Activated CD4-positive, alpha-beta memory T cell treated with anti-CD3 and anti-CD28 coated beads for 36 hours (primary cell): ENCODE measurements around the gene MRPL38. TPM values are rescaled to one million over a fixed set of nuclear protein-coding genes. Genes with fewer than 3 reads are reported as not detected.

Source experiments
- CTCF ChIA-PET: fragments of 350-600 bp; sonication (Branson Sonifier 250); formaldehyde crosslinking; loops from one replicate; lab custom pipeline; 2021; ENCODE audit warnings: antibody characterized with exemption, inconsistent platforms; lab: Charles Lee
- POLR2A ChIA-PET: fragments of 350-600 bp; sonication (Branson Sonifier 250); formaldehyde crosslinking; loops from one replicate; lab custom pipeline; 2021; ENCODE audit warnings: antibody characterized with exemption; lab: Charles Lee
- DNase-seq: peaks from one replicate; pipeline ENCODE4 v3.0.0-alpha.2; 2020
- H3K27ac Mint-ChIP-seq: one replicate; pipeline ENCODE4 v1.8.0; 2021; ENCODE audit warnings: mixed read lengths
- H3K27me3 Mint-ChIP-seq: one replicate; pipeline ENCODE4 v1.8.0; 2021; ENCODE audit warnings: mixed read lengths
- H3K36me3 Mint-ChIP-seq: one replicate; pipeline ENCODE4 v1.8.0; 2021; ENCODE audit warnings: mixed read lengths
- H3K4me1 Mint-ChIP-seq: one replicate; pipeline ENCODE4 v1.8.0; 2021; ENCODE audit warnings: low read depth, mixed read lengths
- H3K4me3 Mint-ChIP-seq: one replicate; pipeline ENCODE4 v1.8.0; 2021; ENCODE audit warnings: mild to moderate bottlenecking, mixed read lengths
- H3K9me3 Mint-ChIP-seq: one replicate; pipeline ENCODE4 v1.8.0; 2021; ENCODE audit warnings: mixed read lengths
- intact Hi-C: fragments of 100-400 bp; cut with micrococcal nuclease; formaldehyde crosslinking; loops from one replicate; pipeline ENCODE4 v1.15.1; 2023
- total RNA-seq, 2 experiments: library from RNA; stranded (reverse); gene quantifications; one replicate each; pipeline ENCODE4 v1.2.3, GENCODE V29; 2021

MRPL38 gene
- total RNA-seq, 2 experiments from 2014 or later = 108 TPM

DNA sequence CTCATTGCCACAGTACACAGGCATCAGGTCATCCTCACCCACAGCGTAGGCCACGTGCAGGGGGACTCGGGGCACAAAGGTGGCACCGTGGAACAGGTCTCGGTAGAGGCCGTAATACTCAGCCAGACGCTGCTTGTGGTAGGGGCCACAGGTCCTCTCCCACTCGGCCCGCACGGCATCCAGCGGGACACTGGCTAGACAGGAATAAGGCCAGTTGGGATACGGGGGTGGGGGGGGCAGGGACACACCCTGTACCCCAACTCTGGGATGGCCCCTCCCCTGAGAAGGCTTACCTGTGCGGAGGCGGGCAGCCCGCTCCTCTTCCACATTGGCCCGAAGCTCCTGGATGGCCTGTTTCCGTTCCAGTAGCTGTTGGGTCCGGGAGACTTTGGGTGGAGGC lies 3.0 kb downstream of the MRPL38 start:
- intact Hi-C loops = loop anchor here (10.0 kb wide), 1 partner anchor 373 kb away; no protein-coding TSS in a partner anchor
- Mint-ChIP-seq H3K4me1 (peaks cover 22% of the 10 kb centered on the region), H3K9me3 (no peaks in the 10 kb centered on the region), H3K4me3 (no peak overlapping the region), H3K27ac (no peak overlapping the region), H3K27me3 (no peaks in the 10 kb centered on the region), H3K36me3 (peaks cover 14% of the 10 kb centered on the region)
- ChIA-PET CTCF (no interaction called here), POLR2A (no interaction called here)
- DNase-seq = no peak

DNA sequence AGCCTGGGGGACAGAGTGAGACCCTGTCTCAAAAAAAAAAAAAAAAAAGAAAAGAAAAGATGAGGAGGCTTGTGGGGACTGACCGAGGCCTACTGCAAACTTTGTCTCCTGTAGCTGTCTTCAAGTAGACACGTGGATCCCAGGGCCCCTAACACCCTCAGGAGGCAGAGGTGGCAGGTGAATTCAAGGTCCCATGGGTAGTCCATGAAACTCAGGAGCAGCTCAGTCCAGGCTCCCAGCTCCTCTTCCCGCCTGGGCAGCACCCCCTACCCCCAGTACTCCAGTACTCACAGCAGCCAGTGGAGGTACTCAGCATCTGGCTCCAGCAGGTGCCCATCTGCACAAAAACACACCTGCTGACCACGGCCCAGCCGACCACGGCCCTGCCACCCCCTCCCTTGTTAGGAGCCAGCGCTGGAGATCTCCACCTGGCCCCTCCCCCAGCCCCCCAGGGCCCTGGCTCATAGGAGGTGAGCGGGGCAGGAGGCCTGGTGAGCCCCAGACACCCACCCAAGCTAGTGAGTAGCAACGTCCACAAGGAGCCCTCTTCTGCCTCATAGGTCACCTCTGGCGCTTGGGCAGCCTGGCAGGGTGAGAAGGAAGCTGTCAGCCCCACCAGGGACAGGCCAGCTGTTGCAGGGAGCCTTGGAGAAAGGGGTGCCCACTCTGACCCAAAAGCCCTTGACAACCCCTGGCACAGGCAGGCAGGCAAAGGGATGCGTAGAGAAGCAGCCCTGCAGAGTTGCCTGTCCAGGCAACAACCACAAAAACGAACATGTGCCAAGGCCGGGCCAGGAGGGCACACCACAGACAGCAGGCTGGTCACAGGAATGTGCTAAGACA lies 3.8 kb downstream of the MRPL38 start:
- no peak for DNase-seq
- POLR2A ChIA-PET = no interaction called here

DNA sequence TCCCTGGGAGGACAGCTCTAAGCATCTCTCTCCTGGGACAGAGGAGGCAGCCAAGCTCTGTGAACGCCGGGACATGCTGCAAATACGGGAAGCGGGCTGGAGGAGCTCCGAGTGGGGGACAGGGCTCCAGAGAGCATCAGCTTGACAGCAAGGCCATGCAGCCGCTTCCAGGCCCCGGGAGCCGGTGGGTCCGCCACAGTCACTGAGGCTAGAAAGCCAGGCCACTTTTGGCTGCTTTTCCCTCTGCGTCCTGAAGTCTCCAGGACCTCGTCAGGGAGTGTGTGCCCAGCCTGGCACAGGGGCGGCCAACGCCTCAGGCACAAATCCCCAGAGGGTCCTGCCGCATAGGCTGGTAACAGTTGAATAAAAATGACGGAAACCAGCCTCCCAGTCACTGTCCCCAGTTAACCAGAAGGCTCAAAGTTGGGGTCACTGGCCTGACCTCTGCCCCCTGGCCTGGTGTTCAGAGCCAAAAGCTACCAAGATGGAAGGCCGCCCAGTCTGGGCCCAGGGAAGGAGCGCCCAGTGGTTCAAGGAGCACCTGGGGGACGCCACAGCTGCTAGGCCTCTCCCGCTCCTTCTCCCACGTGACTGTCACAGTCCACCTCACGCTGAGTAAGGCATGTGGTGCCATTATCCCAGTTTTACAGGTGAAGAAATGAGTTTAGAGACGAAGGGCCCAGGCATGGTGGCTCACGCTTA lies 4.8 kb downstream of the MRPL38 start:
- intact Hi-C loops = loop anchor here (5.0 to 10.0 kb wide), 3 partner anchors 118 to 375 kb away; partner anchors contain the start of genes GALR2, SRP68 and UNK
- H3K36me3 Mint-ChIP-seq = peaks cover 14% of the 10 kb centered on the region
- no peak overlapping the region for H3K4me3 Mint-ChIP-seq
- H3K27me3 Mint-ChIP-seq = no peaks in the 10 kb centered on the region
- DNase-seq = no peak
- ChIA-PET CTCF (interaction anchor here (1.0 to 1.6 kb wide), 3 partner anchors 24 to 44 kb away, joined by 3 to 5 read pairs (median 3); no protein-coding TSS in a partner anchor), POLR2A (interaction anchor here (0.7 kb wide), 1 partner anchor 279 kb away, joined by 4 read pairs; no protein-coding TSS in a partner anchor)
- H3K4me1 Mint-ChIP-seq = peaks cover 25% of the 10 kb centered on the region
- no peaks in the 10 kb centered on the region for H3K9me3 Mint-ChIP-seq
- no peak overlapping the region for H3K27ac Mint-ChIP-seq

More for the DNA sequence above, 3.8 kb downstream of the MRPL38 start:
- Mint-ChIP-seq H3K4me1 (peaks cover 20% of the 10 kb centered on the region), H3K36me3 (peaks cover 14% of the 10 kb centered on the region), H3K4me3 (no peak overlapping the region), H3K27ac (no peak overlapping the region), H3K27me3 (no peaks in the 10 kb centered on the region), H3K9me3 (no peaks in the 10 kb centered on the region)
- intact Hi-C loops = loop anchor here (10.0 kb wide), 1 partner anchor 374 kb away; no protein-coding TSS in a partner anchor
- CTCF ChIA-PET = interaction anchor here (1.0 to 1.6 kb wide), 3 partner anchors 25 to 45 kb away, joined by 3 to 5 read pairs (median 3); no protein-coding TSS in a partner anchor

DNA sequence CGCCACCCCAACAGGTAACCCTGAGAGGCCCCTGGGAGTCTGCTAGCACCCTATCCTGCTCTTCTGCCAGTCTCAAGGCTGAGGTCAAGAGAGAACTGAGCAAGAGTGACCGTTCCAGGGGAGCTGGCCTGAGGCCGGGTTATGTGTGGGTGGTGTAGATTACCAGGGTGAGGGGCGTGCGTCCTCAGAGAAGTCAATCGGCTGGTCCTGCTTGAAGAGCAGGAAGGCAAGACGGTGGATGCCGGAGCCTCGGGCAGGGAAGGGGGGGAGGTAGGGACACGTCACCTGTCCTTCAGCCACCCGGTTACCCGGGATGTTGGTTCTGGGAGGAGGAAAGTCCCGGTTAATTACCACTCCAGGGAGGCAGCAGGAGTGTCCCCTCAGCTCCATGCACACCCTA lies 5.3 kb downstream of the MRPL38 start:
- ChIA-PET POLR2A (interaction anchor here (0.7 kb wide), 1 partner anchor 279 kb away, joined by 4 read pairs; no protein-coding TSS in a partner anchor), CTCF (interaction anchor here (1.0 to 1.6 kb wide), 2 partner anchors 38 to 43 kb away, joined by 3 to 5 read pairs; no protein-coding TSS in a partner anchor)
- Mint-ChIP-seq H3K36me3 (peaks cover 14% of the 10 kb centered on the region), H3K4me3 (no peak overlapping the region), H3K9me3 (no peaks in the 10 kb centered on the region), H3K27me3 (no peaks in the 10 kb centered on the region), H3K27ac (no peak overlapping the region), H3K4me1 (peaks cover 27% of the 10 kb centered on the region)
- intact Hi-C loops = loop anchor here (5.0 kb wide), 2 partner anchors 117 to 173 kb away; partner anchors contain the start of genes GALR2, SRP68 and UNK
- no peak for DNase-seq

DNA sequence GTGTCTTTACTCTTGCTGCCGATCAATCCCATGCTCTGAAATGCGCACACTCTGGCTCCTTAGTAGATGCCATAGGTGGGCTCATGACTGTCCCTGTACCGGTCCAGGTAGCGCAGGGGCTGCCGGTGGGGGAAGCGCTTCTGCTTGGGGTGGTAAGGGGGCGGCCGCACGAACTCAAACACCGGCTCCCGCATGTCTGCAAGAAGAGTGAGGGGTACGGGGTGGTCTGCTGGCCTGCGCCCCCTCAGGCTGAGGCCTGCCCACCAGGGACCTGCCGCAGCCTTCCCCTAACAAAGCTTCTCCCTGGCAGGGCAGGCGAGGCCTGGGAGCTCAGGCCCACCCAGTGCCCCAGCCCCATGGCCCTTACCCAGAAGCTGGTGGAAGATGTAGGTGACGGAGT lies 5.9 kb downstream of the MRPL38 start:
- ChIA-PET CTCF (interaction anchor here (1.4 to 1.7 kb wide), 2 partner anchors 21 to 107 kb away, joined by 7 read pairs; partner anchors contain the start of gene TRIM47), POLR2A (no interaction called here)
- no peak for DNase-seq
- Mint-ChIP-seq H3K36me3 (peaks cover 12% of the 10 kb centered on the region), H3K27me3 (no peaks in the 10 kb centered on the region), H3K4me1 (peaks cover 29% of the 10 kb centered on the region), H3K4me3 (no peak overlapping the region), H3K27ac (no peak overlapping the region), H3K9me3 (no peaks in the 10 kb centered on the region)
- intact Hi-C loops = loop anchor here (5.0 kb wide), 2 partner anchors 116 to 174 kb away; partner anchors contain the start of genes GALR2, SRP68 and UNK

DNA sequence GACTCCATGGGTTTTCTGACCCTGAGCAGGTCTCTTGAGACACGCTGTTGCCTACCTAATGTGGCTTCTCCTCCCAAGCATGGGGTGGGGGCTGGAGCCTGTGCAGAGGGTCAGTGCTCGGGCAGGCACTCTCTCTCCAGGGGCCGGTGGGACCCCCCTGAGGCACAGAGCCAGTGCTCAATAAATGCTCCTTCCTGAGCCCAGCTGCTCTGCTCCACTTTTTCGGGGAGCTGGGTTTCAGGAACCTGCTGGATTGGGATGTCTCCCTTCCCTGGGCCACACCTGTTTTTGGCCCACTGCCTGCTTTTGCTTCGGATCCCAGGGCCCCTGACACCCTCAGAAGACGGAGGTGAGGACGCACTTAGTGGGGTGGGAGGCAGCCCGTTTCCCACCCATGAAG lies 6.6 kb downstream of the MRPL38 start:
- H3K9me3 Mint-ChIP-seq = no peaks in the 10 kb centered on the region
- DNase-seq = no peak
- ChIA-PET POLR2A (no interaction called here), CTCF (interaction anchor here (0.5 to 2.5 kb wide), 5 partner anchors 20 to 108 kb away, joined by 3 to 11 read pairs (median 7); partner anchors contain the start of genes TRIM47 and WBP2)
- intact Hi-C loops = loop anchor here (5.0 kb wide), 2 partner anchors 116 to 174 kb away; partner anchors contain the start of genes GALR2, SRP68 and UNK
- H3K4me1 Mint-ChIP-seq = peaks cover 26% of the 10 kb centered on the region
- no peaks in the 10 kb centered on the region for H3K27me3 Mint-ChIP-seq
- H3K4me3 Mint-ChIP-seq = no peak overlapping the region
- no peak overlapping the region for H3K27ac Mint-ChIP-seq
- H3K36me3 Mint-ChIP-seq = peaks cover 12% of the 10 kb centered on the region

DNA sequence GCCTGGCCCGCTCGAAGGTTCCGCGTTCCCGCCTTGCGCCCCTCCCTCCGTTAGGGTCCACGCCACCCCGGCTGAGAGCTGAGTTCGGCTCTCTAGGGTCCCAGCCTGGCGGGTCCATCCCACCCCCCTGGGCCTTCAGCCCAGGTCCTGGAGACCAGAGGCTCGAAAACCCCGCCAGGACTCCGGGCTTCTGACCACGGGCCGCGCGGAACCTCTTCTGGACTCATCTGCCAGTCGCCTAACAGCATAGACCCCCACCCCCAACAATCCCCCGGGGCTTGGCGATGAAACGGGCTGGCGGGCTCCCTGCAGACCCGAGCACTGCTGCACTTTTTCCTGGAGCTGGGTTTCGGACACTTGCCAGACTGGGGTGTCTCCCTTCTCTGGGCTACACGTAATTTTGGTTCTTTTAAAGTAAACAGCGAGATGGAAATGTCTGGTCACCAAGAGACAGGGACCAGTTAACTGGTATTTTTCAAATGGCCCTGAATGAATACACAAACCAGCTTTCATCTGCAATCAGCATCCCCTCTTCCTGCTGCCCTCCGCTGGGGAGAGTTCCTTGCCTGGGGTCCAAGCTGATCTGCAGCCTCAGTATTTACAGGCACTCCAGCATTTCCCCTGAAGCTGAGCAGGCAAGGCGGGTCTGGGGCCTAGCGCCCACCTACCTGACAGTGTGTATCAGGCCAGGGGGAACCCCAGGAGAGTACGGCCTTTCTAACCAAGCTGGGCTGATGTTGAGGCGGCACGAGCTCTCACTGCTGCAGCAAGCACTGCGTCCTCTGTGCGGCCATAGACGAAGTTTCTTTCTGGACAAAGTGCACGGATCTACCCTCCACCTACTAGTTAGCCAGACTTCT lies 7.3 kb downstream of the MRPL38 start:
- intact Hi-C loops = loop anchor here (2.0 to 5.0 kb wide), 4 partner anchors 21 to 175 kb away; partner anchors contain the start of genes GALR2, SRP68, UNK and WBP2
- H3K36me3 Mint-ChIP-seq = peaks cover 12% of the 10 kb centered on the region
- H3K9me3 Mint-ChIP-seq = no peaks in the 10 kb centered on the region
- H3K4me3 Mint-ChIP-seq = peak overlapping the region; percentile 48
- POLR2A ChIA-PET = interaction anchor here (1.1 to 2.7 kb wide), 6 partner anchors 8 to 118 kb away, joined by 4 to 13 read pairs (median 8); partner anchors contain the start of genes MRPL38, TRIM47 and UNC13D
- DNase-seq = no peak
- CTCF ChIA-PET = interaction anchor here (0.5 to 2.8 kb wide), 16 partner anchors 20 to 513 kb away, joined by 3 to 14 read pairs (median 6); partner anchors contain the start of genes TRIM47 and WBP2
- H3K27ac Mint-ChIP-seq = peak overlapping the region; percentile 57
- no peaks in the 10 kb centered on the region for H3K27me3 Mint-ChIP-seq
- H3K4me1 Mint-ChIP-seq = peaks cover 24% of the 10 kb centered on the region

DNA sequence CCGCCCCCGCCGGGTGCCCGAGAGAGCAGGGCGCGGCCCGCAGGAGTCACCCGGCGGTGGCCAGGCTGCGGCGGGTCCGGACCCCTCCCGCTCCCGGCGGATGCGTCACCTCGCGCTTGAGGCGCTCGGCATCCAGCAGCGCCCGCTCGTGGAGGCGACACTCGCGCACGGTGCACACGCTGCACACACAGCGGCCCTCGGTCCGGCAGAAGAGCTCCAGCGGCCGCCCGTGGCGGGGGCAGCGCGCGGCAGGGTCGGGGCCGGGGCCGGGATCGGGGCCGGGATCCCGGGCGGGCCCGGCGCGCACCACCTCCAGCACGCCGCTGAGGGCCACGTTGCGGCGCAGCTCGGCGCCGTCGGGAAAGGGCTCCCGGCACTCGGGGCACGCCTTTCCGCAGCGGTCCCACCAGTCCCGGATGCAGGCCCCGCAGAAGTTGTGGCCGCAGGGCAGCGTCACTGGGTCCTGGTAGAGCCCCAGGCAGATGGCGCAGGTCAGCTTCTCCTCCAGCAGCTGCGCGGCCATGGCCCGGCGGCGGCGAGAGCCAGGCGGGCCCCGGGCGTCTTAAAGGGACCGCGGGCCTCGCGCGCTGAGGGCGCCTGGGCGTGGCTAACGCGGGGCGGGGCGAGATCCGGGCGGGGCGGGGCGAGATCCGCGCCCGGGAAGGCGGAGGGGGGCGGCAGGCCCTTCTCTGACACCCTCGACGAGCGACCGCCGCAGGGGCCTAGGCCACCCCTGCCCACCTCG lies 8.1 kb downstream of the MRPL38 start, which contains the start of gene TRIM65:
TRIM65 (minus strand) TSS at position 537 of the 745 bp plus-strand sequence; CDS start at position 523, 14 bp downstream.
- intact Hi-C loops = loop anchor here (2.0 to 5.0 kb wide), 4 partner anchors 20 to 176 kb away; partner anchors contain the start of genes GALR2, SRP68, UNK and WBP2
- CTCF ChIA-PET = interaction anchor here (0.5 to 3.3 kb wide), 25 partner anchors 8 to 383 kb away, joined by 3 to 16 read pairs (median 4); partner anchors contain the start of genes CDK3, MRPL38, TRIM47 and TSEN54
- POLR2A ChIA-PET = interaction anchor here (0.8 to 2.7 kb wide), 12 partner anchors 9 to 383 kb away, joined by 3 to 13 read pairs (median 6); partner anchors contain the start of genes CDK3, MRPL38, TRIM47 and UNC13D
- H3K4me3 Mint-ChIP-seq = peak within 1 kb of the TSS; percentile 84
- peaks cover 10% of the 10 kb centered on the region for H3K36me3 Mint-ChIP-seq
- peak; percentile 87 for DNase-seq
- no peaks in the 10 kb centered on the region for H3K27me3 Mint-ChIP-seq
- H3K27ac Mint-ChIP-seq = peak within 1 kb of the TSS; percentile 72
- peaks cover 24% of the 10 kb centered on the region for H3K4me1 Mint-ChIP-seq
- H3K9me3 Mint-ChIP-seq = no peaks in the 10 kb centered on the region

DNA sequence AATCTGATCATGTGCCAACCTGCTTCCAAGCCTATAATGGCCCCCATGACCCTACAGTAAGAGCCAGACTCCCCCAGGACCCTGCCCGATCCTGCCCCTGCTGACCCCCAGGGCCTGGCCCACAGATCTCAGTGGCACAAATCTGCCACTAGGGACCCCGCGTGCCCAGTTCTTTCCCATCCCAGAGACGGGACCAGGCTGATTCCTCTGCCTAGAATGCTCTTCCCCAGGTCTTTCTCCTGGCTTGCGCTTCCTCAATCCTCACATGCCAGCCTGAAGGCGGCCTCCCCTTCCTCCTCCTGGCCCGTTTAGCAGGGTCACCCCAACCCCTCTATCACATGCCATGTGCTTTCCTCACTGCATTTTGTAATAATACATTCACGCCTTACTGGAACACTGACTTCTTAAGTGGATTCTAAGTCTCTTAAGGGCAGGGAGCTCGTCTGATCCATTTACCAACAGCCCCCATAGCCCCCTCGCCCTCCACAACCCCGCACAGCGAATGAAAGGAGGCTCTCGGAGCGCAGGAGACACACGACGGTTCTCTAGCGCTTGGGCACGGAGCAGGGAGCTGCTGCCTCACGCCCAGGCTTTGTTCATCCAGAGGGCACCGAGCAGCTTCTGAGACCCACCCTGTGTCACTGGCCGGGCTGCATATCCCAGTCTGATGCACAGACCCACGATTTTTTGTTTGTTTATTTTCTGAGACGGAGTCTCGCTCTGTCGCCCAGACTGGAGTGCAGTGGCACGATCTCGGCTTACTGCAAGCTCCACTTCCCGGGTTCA lies 9.1 kb downstream of the MRPL38 start:
- Mint-ChIP-seq H3K36me3 (peaks cover 7% of the 10 kb centered on the region), H3K9me3 (no peaks in the 10 kb centered on the region), H3K27me3 (no peaks in the 10 kb centered on the region), H3K27ac (peak overlapping the region; percentile 72), H3K4me1 (peaks cover 24% of the 10 kb centered on the region), H3K4me3 (peak overlapping the region; percentile 84)
- DNase-seq = no peak
- ChIA-PET POLR2A (interaction anchor here (0.7 to 2.7 kb wide), 11 partner anchors 10 to 385 kb away, joined by 3 to 13 read pairs (median 6); partner anchors contain the start of genes CDK3, MRPL38, TRIM47 and UNC13D), CTCF (interaction anchor here (0.8 to 3.3 kb wide), 22 partner anchors 7 to 384 kb away, joined by 3 to 16 read pairs (median 5); partner anchors contain the start of genes MRPL38, TRIM47, TSEN54 and WBP2)
- intact Hi-C loops = loop anchor here (2.0 to 5.0 kb wide), 5 partner anchors 19 to 177 kb away; partner anchors contain the start of genes GALR2, SRP68, UNK and WBP2
